ENCODE measurements around the gene ARHGEF17. TPM values are rescaled to one million over a fixed set of nuclear protein-coding genes. Genes with fewer than 3 reads are reported as not detected.

ARHGEF17 gene
- polyA plus RNA-seq, 1 donor = 94.4 TPM

DNA sequence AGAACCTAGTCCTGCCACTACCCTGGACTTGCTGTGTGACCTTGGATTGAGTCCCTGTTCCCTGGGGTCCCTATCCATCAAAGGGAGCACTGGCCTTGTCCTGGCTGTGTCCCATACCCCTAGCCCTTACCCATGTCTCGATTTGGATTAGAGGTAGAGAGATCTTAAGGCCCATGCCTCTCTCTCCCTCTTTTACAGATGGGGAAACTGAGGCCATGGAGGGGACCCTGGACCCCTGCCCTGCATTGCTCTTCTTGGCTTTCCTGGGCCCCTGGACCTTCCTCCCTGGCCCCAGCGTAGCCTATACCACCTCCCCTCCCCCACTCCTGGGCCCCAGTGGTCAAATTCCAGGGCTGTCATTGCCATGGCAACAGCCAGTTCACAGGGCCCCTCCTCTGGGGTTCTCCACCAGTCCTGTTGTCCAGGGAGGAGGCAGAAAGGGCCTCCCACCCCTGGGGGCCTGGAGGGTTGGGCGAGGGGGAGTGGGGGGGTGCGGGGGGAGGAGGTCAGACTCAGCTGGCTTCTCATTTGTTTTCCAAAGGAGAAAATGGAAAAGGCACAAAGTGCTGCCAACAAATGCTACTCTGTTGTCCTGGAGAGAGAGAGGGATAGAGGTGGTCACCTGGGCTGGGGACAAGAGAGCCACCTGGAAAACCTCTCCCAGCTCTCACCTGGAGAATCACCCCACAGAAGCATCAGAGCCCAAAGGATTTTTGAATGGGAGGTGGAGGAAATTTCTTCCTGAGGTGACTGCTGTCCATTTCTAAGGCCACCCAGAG, 23.3 kb downstream of the ARHGEF17 start:
- DNase-seq = no peak

DNA sequence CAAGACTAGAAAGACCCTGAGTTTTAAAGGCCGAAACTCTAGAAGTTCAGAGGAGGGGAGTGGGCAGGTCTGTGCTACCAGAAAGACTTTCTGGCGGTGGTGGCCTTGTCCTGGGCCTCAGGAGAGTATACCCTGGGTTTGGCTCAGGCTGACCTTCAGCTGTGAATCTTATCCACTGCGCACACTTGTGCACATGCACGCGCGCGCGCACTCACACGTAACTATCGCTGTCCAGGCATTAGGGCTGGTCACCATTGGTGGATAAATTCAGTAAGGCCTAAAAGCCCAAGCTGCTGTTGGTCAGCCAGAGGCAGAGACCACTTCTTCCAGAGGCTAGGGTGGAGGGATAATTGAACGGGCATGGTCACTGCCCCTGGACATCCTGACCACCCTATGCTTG, 25.1 kb downstream of the ARHGEF17 start:
- DNase-seq = no peak

DNA sequence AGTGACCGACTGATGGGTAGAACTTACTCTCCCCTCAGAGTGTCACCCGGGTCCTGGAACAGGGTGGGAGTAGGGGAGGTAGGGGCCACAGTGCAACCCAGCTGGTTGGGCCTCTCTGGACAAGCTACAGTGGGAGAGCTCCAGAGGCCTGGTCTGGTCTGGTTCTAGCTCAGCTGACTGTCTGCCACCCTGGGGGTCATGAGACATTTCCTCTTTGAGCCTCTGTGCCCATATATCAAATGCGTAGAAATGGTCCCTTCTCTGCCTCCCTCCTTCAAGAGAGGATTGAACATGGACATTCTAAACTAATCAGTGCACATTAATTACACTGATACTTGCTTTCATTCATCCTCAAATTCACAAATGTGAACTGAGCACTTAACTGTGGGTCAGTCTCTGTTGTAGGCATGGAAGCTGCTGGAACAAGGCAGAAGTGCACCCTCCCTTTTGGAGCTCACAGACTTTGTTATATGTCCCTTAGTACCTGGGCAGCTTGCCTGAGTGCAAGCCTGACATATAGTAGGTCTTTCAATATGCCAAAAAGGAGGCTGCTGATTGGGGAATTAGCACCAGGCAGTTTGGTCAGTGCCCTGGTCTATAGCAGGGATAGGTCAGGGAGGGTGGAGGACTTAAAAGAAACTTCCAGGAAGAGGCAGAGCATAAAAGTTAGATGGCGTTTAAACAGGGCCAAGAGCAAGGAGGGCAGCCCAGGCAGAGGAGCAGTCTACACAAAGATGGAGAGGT, 25.7 kb downstream of the ARHGEF17 start:
- no peak for DNase-seq

GRCh38 chr11:73334384-73335203, 26.5 kb downstream of the ARHGEF17 start:
- DNase-seq = no peak

GRCh38 chr11:73335204-73335923, 27.3 kb downstream of the ARHGEF17 start:
- DNase-seq = peak; percentile 88

- no peak for DNase-seq
These were observed 29.8 kb downstream of the ARHGEF17 start for GRCh38 chr11:73337846-73338245.

DNA sequence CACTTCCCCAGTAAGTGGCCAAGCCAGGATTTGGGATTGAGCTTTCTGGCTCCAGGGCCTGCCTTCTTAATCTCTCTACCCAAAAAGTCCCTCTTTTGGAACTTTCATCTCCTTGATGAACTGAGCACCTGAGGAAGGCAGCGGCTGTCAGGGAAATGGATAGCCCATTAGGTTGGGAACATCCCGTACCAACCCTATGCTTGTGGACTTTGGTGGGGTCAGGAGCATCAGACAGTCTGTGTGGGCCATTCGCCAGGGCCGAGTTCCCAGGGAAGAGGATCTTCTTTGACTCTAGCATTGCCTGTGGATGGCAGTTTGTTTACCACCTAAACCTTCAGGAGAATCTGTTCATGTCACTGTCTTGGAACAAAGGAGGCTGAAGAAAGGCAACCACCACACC, 30.2 kb downstream of the ARHGEF17 start:
- no peak for DNase-seq

DNA sequence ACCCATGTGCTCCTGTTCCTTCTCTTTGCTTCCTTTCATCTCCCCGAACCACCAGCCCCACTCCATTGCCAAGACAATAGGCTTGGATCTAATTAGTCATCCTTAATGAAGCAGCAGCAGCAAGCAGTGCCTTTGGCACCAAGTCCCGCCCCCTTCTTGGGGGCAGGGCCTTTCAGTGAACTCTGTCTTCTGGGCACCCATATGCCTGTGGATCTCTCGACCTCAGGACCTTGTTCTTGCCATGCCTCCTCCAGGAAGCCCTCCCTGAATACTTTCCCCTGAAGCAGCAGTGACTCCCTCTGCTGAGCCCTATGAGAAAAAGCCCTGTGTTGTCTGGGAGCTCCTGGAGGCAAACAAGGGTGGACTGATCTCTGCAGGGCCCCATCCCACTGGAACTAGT, 32.1 kb downstream of the ARHGEF17 start:
- DNase-seq = no peak

GRCh38 chr11:73342633-73343032, 34.6 kb downstream of the ARHGEF17 start:
- DNase-seq = no peak

GRCh38 chr11:73343076-73343873, 35.2 kb downstream of the ARHGEF17 start:
- no peak for DNase-seq

GRCh38 chr11:73344191-73344607, 36.1 kb downstream of the ARHGEF17 start:
- no peak for DNase-seq

DNA sequence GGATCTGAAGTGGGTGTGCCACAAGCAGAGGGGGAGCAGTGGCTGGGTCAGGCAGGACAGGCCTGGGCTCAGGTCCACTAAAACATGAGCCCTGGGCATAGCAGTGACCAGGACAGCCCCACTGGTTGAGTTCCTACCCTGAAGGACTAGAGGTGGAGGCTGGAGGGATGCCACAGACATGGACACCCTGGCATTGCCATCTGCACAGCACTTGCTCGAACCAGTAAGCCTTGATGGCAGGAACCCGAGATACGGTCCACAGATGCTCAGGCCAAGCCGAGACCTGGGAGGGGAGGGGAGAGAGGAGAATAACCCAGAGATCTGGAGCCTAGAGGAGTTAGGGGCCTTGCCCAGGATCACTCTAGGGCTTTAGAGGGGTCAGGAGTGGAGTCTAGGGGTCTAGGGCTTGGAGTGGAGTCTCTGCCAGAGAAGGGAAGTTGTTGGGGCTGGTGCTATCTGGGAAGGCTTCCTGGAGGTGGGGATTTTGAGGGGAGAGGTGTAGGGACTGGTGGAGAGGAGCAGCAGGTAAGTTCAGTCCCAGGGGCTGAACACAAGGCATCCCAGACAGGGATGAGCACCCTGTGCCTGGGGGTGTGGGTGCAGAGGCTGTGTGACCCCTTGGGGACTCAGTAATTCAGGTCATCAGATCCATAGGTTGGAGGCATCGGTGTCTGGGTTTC, 37.5 kb downstream of the ARHGEF17 start:
- no peak for DNase-seq

GRCh38 chr11:73346186-73346935, 38.3 kb downstream of the ARHGEF17 start:
- DNase-seq = no peak

GRCh38 chr11:73347067-73347466, 39.0 kb downstream of the ARHGEF17 start:
- DNase-seq = no peak

DNA sequence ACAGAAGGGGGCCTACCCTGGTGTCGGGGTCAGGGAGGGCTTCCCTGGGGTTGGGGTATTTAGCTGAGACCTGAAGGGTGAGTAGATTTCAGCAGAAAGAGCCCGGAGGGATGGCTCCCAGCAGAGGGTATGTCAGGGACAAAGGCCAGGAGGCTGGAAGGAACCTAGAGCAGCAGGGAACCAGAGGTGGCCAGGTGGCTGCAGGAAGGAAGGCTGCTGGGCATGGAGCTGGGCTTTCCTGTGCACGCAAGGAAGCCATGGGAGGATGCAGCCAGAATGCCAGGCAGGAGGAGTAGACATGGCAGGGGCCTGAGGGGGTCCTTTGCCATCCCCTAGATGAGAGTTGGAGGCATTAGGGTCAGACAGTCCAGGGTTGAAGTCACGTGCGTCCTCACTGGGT, 40.8 kb downstream of the ARHGEF17 start:
- DNase-seq = no peak

DNA sequence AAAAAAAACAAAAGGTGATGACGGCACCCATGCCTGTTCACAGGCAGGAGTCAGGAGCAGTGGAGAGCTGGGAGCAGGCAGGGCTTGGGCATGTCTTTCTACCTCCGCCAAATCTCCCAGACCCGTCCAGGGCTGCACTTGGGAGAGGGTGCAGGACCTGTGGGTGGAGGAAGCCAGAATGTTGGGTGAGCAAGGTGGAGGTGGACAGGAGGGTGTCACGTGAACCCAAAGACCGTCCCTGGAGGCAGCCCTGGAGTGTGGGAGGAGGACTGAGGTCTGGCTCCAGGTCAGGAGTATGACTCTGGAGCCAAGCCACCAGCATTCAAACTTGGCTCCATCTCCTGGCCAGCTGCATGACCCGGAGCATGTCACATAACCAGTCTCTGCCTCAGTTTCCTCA, 41.6 kb downstream of the ARHGEF17 start:
- no peak for DNase-seq

DNA sequence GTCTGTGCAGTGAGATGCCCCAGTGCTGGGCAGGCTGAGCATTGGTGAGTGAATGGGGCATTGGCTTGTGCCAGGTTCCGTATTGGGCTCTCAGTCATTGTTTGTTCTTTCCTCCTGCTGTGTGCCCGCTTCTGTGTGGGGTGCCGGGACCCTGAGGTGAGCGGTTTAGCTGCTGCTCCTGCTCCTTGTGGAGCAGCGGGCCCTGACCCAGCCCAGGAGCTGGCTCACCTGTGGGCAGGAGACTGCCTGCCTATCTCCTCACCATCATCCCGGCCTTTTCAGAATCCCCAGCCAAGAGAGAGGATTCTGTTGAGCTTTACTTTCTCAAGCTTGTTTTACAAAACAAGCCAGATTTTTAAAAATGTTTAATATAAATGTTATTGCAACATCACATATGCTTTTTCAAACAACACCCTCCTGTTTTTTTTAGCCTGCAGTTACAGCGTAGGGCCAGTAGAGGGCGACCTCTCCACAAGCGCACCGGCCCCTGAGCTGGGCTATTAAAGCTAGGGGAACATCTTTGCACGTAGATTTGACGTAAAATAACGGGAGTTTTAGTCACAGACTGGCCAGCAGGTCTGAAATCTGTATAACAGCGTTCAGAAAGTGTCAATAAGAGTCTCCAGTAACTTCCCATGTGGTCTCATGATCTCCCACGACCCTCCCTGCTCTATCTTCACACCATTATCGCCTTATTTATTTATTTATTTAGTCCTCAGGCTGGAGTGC, 43.0 kb downstream of the ARHGEF17 start:
- no peak for DNase-seq

DNA sequence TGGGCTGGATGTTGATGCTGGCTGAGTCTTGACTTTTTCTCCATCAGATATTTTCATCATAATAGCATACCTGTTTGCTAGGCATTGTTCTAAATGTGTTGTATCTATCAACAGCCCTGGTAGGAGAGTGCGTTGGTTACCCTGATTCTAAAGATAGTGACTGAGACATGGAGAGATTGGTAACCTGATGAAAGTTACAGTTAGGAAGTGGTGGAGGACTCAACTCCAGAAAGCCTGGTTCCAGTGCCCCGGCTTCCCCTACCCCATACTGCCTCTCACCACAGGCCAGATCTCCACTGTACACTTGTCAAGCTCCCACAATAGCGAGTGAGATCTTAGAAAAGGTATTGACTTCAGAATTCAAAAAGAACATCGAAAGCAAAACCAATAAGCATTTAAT, 45.3 kb downstream of the ARHGEF17 start:
- DNase-seq = no peak

GRCh38 chr11:73355109-73355508, 47.0 kb downstream of the ARHGEF17 start:
- DNase-seq = no peak

Data from left kidney (tissue), 2 donors.